NCI-H2029 (cell line): ENCODE data around the gene LHFPL2.

Experiments used
- DNase-seq: peaks from one replicate; lab custom pipeline; 2025; lab: John Stamatoyannopoulos, UW

Gene LHFPL2

DNA sequence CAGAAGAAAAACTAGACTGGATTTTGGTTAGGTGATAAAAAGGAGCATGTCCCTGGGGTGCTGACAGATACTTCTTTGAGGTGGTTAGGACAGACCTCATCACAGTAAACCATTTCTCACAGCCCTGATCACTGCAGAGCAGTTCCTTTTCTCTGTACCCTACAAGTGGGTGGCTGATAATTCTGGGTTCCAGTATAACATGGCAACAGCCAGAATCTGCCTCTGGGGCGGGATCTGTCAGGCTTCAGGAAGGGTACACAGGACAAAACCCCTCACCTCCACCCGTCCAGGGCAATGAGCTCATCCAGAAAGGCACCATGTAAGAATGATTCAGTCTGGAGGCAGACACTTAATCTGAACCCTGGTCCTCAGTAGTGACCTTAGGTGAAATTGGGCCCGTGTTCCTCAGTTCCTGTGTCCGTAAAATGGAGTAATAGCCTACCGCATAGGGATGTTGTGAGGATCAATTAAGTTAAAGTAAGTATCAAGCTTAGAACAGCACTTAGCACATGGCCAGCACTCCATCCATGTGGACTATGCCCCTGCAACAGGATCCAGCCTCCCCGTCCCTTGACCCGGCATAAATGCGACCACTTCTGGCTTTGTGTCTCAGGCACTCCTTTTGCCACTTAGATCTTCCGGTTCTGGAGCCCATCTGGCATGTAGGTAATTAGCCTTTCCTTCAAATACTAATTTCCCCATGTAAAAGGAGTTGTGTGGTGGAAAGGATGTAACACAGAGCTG, 129.2 kb downstream of the LHFPL2 start:
- DNase-seq, result no peak

DNA sequence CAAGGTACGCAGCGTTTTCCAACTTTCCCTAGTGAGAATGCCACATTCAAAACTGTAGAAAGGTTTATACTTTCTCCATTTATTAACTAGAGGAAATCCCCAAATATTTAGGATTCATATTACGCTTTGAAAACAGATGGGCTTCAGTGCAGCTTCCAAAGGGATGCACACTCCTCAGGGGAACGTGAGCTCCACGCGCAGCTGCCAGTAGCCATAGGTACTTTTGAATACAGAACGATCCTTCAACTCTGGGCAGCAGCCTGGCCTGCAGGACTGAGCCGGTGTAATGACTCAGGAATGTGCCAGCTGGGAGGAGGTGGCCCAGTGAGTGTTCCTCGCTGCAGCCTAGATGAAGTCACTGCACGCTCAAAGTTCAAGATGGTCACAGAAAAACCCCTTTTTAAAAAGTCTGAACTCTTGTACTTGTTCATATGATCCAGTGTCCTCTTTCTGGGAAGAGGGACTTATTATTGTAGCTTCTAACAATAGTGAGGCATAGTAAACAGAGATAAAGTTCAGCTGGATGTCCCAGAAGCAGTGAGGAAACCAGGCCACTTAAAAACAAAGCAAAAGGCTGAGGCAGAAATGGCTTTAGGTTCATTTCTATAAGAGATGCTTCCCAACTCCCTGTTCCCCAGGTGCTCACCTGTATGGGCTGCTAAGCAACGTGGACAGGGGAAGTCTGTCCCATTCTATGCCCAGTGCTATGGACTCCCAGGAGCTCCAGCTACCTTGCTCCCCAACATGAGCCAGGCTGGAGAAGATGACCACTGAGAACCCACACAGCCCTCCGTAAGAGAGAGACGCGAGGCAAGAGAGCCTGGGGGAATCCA, 130.0 kb downstream of the LHFPL2 start:
- DNase-seq, result peak; percentile 30

- no peak for DNase-seq
Observed at GRCh38 chr5:78515670-78516069, 132.9 kb downstream of the LHFPL2 start.

GRCh38 chr5:78514427-78515330, 133.9 kb downstream of the LHFPL2 start:
- no peak for DNase-seq

DNA sequence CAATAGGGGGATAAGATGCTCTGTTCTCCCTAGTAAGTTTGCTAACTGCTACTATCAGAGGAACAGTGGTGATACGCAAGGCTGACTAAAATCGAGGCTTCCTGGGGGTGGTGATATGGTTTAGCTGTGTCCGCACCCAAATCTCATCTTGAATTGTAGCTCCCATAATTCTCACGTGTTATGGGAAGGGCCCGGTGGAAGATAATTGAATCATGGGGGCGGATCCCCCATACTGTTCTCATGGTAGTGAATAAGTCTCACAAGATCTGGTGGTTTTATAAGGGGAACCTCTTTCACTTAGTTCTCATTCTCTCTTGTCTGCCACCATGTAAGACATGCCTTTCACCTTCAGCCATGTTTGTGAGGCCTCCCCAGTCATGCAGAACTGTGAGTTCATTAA, 135.1 kb downstream of the LHFPL2 start:
- DNase-seq, result no peak

GRCh38 chr5:78512435-78512834, 136.1 kb downstream of the LHFPL2 start:
- no peak for DNase-seq

DNA sequence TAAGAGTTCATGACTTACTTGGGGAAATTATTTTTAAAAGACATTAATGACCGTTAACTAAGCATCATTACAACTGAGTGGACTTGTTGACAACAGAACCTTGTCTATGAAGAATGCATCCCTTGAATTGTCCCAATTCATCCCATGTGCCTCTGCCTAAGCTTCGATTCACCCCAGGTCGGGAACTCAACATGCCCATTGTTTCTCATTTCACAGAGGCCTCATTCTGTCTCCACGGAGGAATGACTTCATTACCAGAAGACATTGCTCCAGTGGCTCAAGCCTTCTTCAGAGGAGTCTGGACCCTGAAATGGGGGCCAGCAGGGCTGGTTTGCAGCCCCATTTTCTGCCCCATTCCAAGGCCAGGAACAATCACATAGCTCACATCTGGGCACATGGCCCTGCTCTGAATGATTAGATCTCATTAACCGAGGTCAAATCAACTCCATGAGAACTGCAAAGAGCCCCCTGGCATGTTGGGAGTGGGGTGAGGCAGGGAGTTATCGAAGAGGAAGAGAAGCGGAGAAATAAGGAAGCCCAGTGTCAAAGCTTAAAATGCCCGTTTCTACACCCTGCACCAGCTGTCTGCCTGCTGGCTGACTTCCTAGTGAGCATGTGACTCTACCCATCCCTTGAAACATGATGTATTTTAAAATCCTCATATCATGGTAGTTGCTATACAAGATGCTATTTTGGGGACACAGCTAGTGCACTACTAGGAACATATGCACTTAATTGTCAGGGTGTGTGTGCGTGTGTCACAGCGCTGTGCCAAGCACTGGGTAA, 137.3 kb downstream of the LHFPL2 start:
- no peak for DNase-seq

- peak; percentile 50 for DNase-seq
Observed at GRCh38 chr5:78509884-78510769, 138.4 kb downstream of the LHFPL2 start.

- no peak for DNase-seq
Observed at GRCh38 chr5:78509145-78509865, 139.3 kb downstream of the LHFPL2 start.

GRCh38 chr5:78508186-78508765, 140.3 kb downstream of the LHFPL2 start:
- no peak for DNase-seq

DNA sequence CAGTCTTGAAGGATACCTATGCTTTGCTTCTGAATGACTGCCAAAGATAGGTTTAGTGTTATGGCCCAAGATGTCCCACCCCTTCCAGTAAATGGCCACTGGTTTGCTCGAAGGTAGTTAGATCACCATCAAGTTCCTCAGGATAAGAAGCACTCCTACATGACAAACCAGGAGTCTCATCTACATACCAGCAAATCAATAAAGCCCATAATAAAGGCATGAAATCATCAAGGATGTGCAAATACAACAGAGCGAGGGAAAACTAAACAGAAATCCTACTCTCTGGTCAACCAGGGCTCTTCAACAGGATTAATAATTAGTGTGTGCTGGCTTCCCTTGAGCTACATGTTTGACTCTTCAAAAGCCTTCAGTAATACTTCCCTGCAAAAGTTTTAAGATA, 141.0 kb downstream of the LHFPL2 start:
- DNase-seq, result peak; percentile 31

- DNase-seq, result no peak
Observed at GRCh38 chr5:78506261-78507024, 142.1 kb downstream of the LHFPL2 start.

DNA sequence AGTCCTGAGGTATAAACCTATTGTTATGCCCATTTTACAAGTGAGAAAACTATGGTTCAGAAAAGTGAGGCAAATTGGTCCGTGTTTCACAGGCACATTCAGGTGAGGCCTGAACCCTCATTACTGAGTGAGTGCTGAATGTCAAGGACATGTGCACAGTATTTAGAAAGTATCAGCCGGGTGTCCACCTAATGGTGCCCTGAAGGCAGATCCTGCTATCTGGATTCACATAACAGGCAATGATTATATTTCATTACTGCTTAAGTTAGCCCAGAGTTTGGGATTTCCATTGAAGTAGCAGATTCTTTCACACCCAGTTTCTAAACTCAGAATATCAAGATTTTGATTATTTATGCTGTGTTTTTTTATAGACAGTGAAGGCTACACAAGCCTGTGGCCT, 142.7 kb downstream of the LHFPL2 start:
- DNase-seq, result no peak

DNA sequence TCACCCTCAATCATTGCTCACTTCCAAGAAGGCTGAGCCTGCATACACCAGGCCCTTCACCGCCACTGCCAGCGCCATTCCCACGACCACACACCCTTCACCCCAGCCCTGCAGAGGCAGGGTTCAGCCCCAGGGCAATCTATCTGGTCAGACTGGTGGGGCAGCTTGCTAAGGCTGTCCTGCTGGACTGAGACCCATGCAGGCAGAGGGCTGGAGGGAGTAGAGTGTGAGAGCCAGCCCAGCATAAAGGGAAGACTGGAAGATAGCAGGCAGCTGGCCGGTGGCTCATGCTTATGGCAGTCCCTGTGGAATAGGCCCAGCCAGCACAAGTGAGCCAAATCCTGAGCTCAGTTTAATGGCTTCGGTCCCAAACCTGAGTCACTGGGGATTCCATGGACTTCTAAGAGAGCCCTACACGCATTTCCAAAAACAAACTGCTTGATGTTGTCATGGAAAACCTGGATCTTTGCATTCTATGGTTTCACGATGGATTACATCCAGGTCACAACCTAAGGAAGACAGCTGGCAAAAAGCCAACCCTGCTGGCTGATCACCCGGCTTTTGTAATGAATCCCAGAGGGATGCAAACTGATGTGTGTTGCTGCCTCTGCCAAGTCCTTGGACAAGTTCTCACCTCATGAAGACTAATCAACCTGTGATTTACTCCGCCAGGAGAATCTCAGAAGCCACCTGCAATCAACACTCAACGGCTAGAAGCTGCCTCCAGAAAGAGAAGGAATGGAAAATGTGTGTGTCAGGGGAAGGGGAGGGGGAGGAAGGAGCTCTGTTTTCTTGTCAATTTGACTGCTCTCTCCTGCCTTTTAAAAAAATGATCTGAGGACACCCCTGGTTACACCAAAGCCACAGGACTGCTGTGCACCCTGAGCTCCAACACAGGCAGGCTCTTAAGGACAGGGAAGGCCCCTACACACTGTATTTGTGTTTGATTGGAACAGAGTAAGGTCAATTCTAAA, 143.6 kb downstream of the LHFPL2 start:
- peak; percentile 85 for DNase-seq

DNA sequence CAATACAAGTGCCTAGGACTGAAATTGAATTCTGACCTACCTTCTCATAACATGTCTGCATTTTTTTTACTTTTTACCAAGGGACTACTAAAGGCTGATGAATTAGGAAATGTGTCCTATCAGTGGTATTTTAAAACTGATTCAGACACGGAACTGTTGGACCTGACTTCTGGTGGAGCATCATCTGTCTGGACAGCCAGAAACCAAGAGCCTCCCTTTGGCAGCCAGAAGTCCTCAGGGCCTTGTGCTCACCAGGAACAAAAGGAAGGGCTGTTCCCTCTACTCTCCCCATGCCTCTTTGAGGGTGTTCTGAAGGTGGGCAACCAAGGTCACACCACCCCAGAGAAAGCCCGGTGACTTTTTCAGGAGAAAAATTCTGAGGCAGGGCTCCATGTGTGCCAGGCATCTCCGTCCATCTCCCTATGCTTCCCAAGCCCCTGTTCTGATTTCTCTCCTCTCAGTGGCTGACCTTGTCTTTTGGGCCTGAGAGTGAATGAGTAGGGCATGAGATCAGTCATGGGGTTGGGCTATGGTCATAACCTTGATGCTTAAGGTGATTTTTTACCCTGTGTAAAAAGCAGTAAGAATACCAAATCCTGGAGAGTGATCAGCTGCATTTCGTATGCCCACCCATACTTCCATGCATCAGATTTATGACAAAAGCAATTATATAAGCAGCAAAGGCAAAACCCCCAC, 144.5 kb downstream of the LHFPL2 start:
- no peak for DNase-seq

DNA sequence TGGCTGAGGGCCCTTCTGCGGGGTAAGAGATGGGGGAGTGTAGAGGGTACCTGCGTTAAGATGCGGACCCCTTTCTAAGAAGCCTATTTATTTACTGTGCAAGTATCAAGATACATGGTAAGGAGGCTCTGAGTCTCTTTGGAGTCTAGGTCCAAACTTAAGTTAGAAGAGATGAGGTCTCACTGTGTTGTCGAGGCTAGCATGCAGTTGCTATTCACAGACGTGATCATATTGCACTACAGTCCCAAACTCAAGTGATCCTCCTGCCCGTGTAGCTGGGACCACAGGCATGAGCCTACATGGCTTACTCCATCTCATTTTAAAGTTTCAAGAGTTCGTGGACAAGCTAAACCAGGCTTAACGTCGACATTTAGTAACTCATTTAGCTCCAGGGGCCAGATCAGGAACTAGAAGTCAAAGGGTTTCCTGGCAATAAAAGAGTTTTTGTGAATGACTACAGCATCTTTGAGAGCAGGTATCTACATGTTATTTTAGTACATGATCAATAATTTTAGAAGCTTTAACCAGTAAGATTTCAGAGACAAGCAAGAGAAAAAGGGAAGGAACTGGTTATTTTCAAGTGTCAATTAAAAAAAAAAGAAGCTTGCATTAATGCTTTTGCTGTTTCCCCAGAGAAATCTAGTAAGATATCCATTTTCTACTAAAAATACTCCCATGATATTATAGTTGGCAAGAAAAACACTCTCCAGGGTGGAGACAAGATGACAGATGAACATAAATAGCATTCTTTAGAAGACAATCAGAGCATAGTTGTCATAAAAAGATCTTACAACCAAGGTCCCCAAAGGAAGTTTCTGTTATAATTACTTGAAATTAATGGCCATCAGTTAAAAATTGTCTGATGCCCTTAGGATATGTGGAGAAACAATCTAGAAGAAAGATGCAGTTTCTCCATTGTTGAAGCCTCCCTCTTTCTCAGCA, 146.9 kb downstream of the LHFPL2 start:
- no peak for DNase-seq
